Measurements from ENCODE around the gene SMARCE1.
A peak's percentile ranks its signal among the peaks of the same experiment; 100 is the strongest.

The SMARCE1 gene

DNA sequence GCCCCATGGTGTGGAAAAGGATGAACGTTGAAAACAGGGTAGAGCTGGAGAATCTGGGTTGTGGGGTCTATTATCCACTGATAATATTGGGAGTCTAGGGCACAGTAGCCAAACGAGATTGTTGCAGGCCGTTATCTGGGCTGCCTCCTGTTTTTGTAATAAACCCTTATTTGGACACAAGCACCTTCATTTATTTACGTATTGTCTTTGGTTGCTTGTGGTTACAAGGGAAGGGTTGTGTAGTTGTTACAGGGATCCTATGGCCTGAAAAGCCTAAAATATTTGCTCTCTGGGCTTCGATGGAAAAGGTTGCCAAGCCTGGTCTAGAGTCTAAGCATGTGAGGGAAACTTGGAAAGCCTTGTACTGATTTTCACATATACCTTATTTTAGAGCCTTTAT is 4.3 kb upstream of the SMARCE1 start:
- in situ Hi-C loops (cut with MboI; ENCODE audit: low sequenced_read_pairs, unreplicated experiment) = no loop called here
- DNase-seq (ENCODE audit: low spot score) = no peak
- no peak for TF ChIP-seq CTCF (IDR thresholded peaks at IDR 0.05; ENCODE audit: borderline replicate concordance, control extremely low read depth, extremely low read depth, insufficient read depth, missing control alignments)

GRCh38 chr17:40648384-40648968 is 858 bp upstream of the SMARCE1 start:
- no peak for TF ChIP-seq CTCF (IDR thresholded peaks at IDR 0.05; ENCODE audit: borderline replicate concordance, control extremely low read depth, extremely low read depth, insufficient read depth, missing control alignments)
- in situ Hi-C loops (cut with MboI; ENCODE audit: low sequenced_read_pairs, unreplicated experiment) = no loop called here
- DNase-seq (ENCODE audit: low spot score) = peak; percentile 18

DNA sequence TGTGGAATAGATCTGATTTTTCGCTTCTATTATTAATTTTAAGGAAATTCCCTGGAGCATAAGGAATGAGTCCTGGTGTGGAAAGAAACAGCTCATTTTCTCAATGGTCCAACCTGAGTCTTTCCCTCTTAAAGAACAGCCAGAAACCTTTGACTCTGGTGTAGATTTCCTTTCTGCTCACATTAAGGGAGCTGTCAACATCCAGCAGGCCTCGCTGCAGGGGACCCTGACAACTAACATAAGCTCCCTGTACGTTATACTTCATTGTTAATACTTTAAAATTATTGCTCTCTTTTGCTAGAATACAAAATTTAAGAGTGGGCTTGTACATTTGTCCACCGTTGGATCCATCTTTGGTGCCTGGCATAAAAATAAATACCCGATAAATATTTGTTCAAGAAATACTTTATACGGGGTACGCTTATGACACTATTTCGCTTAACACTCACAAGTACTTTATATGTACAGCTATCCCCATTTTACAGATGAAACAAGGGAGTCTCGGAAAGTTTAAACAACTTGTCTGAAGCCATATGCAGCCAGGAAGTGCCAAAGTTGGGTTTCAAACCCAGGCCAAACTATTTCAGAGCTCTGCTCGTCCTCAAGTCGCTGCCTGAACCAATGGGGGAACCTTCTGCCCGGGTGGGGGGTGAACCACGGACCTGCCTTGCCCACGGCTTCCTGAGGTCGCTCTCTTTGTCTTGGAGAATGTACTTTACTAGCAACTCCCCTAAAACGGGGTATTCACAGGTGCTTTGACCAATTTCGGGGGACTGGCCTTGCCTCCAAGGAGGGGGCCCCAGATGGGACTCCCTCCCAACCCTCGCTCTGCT is 611 bp downstream of the SMARCE1 start:
- no peak for TF ChIP-seq CTCF (IDR thresholded peaks at IDR 0.05; ENCODE audit: borderline replicate concordance, control extremely low read depth, extremely low read depth, insufficient read depth, missing control alignments)

GRCh38 chr17:40645943-40646342 is 1.7 kb downstream of the SMARCE1 start:
- in situ Hi-C loops (cut with MboI; ENCODE audit: low sequenced_read_pairs, unreplicated experiment) = no loop called here
- TF ChIP-seq CTCF (IDR thresholded peaks at IDR 0.05; ENCODE audit: borderline replicate concordance, control extremely low read depth, extremely low read depth, insufficient read depth, missing control alignments) = no peak
- DNase-seq (ENCODE audit: low spot score) = no peak

More for the DNA sequence above, 611 bp downstream of the SMARCE1 start:
- in situ Hi-C loops (cut with MboI; ENCODE audit: low sequenced_read_pairs, unreplicated experiment) = no loop called here
- no peak for DNase-seq (ENCODE audit: low spot score)

- TF ChIP-seq CTCF (IDR thresholded peaks at IDR 0.05; ENCODE audit: borderline replicate concordance, control extremely low read depth, extremely low read depth, insufficient read depth, missing control alignments) = no peak
- DNase-seq (ENCODE audit: low spot score) = no peak
- in situ Hi-C loops (cut with MboI; ENCODE audit: low sequenced_read_pairs, unreplicated experiment) = no loop called here
These were observed 2.3 kb downstream of the SMARCE1 start for GRCh38 chr17:40645291-40645690.

DNA sequence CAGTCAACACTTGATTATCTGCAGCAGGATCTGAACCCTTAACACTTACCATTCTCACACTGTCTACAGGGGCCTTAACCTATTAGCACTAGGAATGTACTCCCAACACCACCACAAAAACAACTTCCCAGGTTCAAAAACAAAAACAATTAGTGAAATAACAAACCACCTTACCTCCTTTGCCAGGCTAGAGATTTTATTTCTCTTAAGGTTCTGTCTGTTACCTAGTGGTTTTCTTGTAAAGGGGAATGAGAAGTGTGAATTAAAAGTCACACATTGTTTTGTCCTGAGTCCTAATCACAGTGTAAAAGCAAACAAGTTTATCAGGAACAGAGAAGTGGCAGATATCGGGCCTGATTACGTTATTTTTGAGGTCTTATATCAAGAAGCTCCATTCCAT is 9.7 kb downstream of the SMARCE1 start:
- TF ChIP-seq CTCF (IDR thresholded peaks at IDR 0.05; ENCODE audit: borderline replicate concordance, control extremely low read depth, extremely low read depth, insufficient read depth, missing control alignments) = no peak
- in situ Hi-C loops (cut with MboI; ENCODE audit: low sequenced_read_pairs, unreplicated experiment) = no loop called here
- DNase-seq (ENCODE audit: low spot score) = no peak
